BE2C (cell line): Measurements from ENCODE around the gene ADGRG6.
"Not testable (repeated sequence)": the region's sequence is repeated elsewhere in the genome, so short reads cannot be mapped to it uniquely, and the experiment has no call there.

Experiments
- DNase-seq: peaks from one replicate; pipeline ENCODE4 v3.0.0-alpha.2; 2020
- H3K27me3 ChIP-seq: fragments of 250-450 bp; sonication (Bioruptor Pico); 2 replicates; pipeline ENCODE4 v1.5.1; 2020; ENCODE audit warnings: mild to moderate bottlenecking
- H3K36me3 ChIP-seq: fragments of 250-450 bp; sonication (Bioruptor Pico); 2 replicates; pipeline ENCODE4 v1.5.1; 2020; ENCODE audit warnings: mild to moderate bottlenecking
- H3K4me1 ChIP-seq: fragments of 250-450 bp; sonication (Bioruptor Pico); 2 replicates; pipeline ENCODE4 v1.5.1; 2020
- H3K4me3 ChIP-seq: 2 replicates; pipeline ENCODE4 v1.5.1; 2011; ENCODE audit warnings: low read depth, low read length
- H3K9me3 ChIP-seq: fragments of 250-450 bp; sonication (Bioruptor Pico); 2 replicates; pipeline ENCODE4 v1.5.1; 2020
- CTCF ChIP-seq: IDR thresholded peaks from 2 replicates; pipeline ENCODE4 v1.5.1; 2012; ENCODE audit warnings: mild to moderate bottlenecking, low read depth, low read length

Gene ADGRG6

DNA sequence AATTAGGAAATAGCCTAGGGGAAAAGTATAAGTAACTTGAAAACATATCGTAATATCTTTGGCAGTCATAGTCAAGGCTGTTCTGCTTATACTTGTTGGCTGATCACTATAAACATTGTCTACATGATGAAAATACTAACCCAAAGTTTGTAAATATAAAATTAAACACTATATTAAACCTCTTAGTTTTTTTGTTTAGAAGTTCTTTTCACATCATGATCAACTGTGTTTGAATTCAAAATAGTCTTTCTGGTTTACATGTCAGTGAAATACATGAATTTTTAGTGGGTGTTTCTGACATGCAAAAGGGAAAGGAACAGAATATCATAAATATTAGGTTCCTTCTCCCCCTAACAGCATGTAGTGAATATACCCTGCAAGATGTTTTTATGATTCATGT lies 43.5 kb downstream of the ADGRG6 start:
- TF ChIP-seq CTCF, result no peak
- no peaks in the 10 kb centered on the region for H3K4me1 ChIP-seq
- no peak overlapping the region for H3K4me3 ChIP-seq
- no peaks in the 10 kb centered on the region for H3K9me3 ChIP-seq
- H3K27me3 ChIP-seq, result no peaks in the 10 kb centered on the region
- no peak for DNase-seq
- no peaks in the 10 kb centered on the region for H3K36me3 ChIP-seq

- H3K27me3 ChIP-seq, H3K36me3 ChIP-seq, H3K4me3 ChIP-seq, H3K4me1 ChIP-seq, H3K9me3 ChIP-seq, DNase-seq: not testable (repeated sequence)
Observed at GRCh38 chr6:142346166-142346565, 44.4 kb downstream of the ADGRG6 start.

DNA sequence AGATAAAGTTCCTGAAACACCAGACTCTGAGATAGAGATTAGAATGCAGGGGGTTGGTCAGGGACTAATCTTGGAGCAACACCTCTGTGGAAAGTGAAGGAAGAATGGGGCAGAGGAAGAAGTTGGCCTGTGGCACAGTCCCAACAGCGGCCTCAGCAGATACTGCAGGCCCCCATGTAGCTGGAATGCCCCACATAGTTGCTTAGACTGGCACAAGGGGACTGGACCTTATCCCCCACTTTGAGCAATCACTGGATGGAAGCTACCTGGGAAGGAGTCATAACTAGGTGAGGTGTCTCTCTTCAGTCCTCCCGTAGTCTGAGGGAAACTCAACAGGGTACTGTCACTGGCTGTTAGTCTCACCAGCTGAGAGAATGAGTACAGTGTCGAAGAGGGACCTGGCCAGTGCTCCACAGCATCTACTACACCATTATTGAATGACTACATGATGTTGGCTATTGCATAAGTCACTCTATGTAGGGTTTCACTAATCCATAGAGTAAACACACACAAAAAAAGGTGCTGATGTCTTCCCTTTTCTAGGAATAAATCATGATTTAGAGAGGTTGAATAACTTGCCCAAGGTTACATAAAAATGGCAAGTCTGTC lies 47.5 kb downstream of the ADGRG6 start:
- Histone ChIP-seq H3K4me3 (no peak overlapping the region), H3K36me3 (no peaks in the 10 kb centered on the region), H3K4me1 (no peaks in the 10 kb centered on the region), H3K27me3 (no peaks in the 10 kb centered on the region), H3K9me3 (no peaks in the 10 kb centered on the region)
- no peak for DNase-seq
- TF ChIP-seq CTCF, result no peak

- Histone ChIP-seq H3K9me3 (no peaks in the 10 kb centered on the region), H3K4me3 (no peak overlapping the region), H3K4me1 (no peaks in the 10 kb centered on the region), H3K36me3 (no peaks in the 10 kb centered on the region), H3K27me3 (no peaks in the 10 kb centered on the region)
- DNase-seq, result no peak
- no peak for TF ChIP-seq CTCF
Observed at GRCh38 chr6:142350309-142350708, 48.5 kb downstream of the ADGRG6 start.

GRCh38 chr6:142353690-142354089 lies 51.9 kb downstream of the ADGRG6 start:
- Histone ChIP-seq H3K4me3 (no peak overlapping the region), H3K9me3 (no peaks in the 10 kb centered on the region), H3K27me3 (no peaks in the 10 kb centered on the region), H3K36me3 (no peaks in the 10 kb centered on the region), H3K4me1 (no peaks in the 10 kb centered on the region)
- DNase-seq, result no peak
- no peak for TF ChIP-seq CTCF

GRCh38 chr6:142354650-142355049 lies 52.8 kb downstream of the ADGRG6 start:
- H3K9me3 ChIP-seq, result no peaks in the 10 kb centered on the region
- no peak for DNase-seq
- H3K4me3 ChIP-seq, result no peak overlapping the region
- H3K4me1 ChIP-seq, result no peaks in the 10 kb centered on the region
- H3K36me3 ChIP-seq, result no peaks in the 10 kb centered on the region
- H3K27me3 ChIP-seq, result no peaks in the 10 kb centered on the region
- no peak for TF ChIP-seq CTCF
